ENCODE measurements around the gene HOXD8. TPM values are rescaled to one million over a fixed set of nuclear protein-coding genes. Genes with fewer than 3 reads are reported as not detected.

HOXD8 gene
- total RNA-seq, 1 experiment from 2014 or later, result 0.39 TPM

DNA sequence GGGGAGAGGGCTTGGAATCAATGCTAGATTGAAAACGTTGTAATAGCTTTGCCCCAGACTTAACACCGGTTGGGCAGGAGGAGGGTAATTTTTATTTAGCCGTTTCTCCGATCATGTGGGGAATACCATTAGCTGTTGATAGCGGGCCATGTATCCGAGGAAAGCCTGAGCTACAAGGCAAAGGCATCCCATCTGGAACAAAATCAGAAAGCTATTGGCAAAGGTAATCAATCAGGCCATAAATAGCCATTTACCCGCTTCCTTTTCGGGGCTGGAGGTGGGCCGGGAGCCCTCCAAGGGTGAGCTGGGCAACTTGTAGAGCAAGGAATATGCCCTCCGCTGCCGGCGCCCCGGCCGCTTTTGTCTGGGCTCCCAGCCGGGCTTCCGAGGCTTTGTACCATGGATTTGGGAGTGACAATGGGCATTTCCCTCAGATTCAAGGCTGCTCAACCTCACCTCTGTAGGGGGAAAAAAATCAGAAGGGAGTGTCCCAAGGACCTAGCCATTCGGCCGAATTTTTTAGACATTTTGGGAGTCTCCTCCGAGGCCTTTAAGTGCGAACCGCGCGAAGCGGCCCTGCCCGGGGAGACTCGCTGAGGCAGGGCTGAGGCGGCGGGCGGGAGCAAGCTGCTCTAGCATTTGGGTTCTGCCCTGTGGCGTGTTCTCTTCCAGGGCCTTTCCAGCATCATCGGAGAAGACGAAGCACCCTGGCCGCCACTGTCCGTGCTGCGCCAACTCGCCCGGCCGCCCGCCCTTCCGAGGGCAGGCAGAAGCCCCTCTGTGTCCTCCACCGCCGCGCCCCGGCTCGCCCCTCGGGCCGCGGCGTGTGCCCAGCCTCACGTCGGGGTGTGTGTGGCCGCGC is 8.1 kb upstream of the HOXD8 start:
- H3K27ac ChIP-seq, result no peak overlapping the region
- H3F3A ChIP-seq (ENCODE audit: insufficient read depth, low read depth), result no peaks in the 10 kb centered on the region
- H4K20me1 ChIP-seq (ENCODE audit: insufficient read depth), result no peaks in the 10 kb centered on the region
- H3K79me2 ChIP-seq (ENCODE audit: low read depth), result no peaks in the 10 kb centered on the region
- no peaks in the 10 kb centered on the region for H3K9me3 ChIP-seq (ENCODE audit: insufficient read depth, low read depth)
- DNase-seq, result no peak
- POLR2A ChIA-PET (ENCODE audit: unreplicated experiment), result interaction anchor here (0.7 kb wide), 1 partner anchor 128 kb away, joined by 3 read pairs; no protein-coding TSS in a partner anchor
- H3K4me2 ChIP-seq, result no peak overlapping the region
- H3K9me2 ChIP-seq (ENCODE audit: insufficient read depth), result no peaks in the 10 kb centered on the region
- H3K4me3 ChIP-seq, result no peak overlapping the region
- H2AFZ ChIP-seq, result no peak overlapping the region
- no peaks in the 10 kb centered on the region for H3K4me1 ChIP-seq (replicated peaks; ENCODE audit: insufficient read depth)
- BruUV-seq (replicated peaks), result no TSS peak
- peaks cover 70% of the 10 kb centered on the region for H3K27me3 ChIP-seq (ENCODE audit: insufficient read depth, low read depth)
- intact Hi-C loops (cut with micrococcal nuclease; ENCODE audit: unreplicated experiment), result no loop called here
- H3K36me3 ChIP-seq (ENCODE audit: low read depth), result no peaks in the 10 kb centered on the region
- TF ChIP-seq, protein P1, sequence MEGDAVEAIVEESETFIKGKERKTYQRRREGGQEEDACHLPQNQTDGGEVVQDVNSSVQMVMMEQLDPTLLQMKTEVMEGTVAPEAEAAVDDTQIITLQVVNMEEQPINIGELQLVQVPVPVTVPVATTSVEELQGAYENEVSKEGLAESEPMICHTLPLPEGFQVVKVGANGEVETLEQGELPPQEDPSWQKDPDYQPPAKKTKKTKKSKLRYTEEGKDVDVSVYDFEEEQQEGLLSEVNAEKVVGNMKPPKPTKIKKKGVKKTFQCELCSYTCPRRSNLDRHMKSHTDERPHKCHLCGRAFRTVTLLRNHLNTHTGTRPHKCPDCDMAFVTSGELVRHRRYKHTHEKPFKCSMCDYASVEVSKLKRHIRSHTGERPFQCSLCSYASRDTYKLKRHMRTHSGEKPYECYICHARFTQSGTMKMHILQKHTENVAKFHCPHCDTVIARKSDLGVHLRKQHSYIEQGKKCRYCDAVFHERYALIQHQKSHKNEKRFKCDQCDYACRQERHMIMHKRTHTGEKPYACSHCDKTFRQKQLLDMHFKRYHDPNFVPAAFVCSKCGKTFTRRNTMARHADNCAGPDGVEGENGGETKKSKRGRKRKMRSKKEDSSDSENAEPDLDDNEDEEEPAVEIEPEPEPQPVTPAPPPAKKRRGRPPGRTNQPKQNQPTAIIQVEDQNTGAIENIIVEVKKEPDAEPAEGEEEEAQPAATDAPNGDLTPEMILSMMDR (conservative IDR thresholded peaks at IDR 0.05), result no peak
- no peak for TF ChIP-seq EZH2 (IDR thresholded peaks at IDR 0.05; ENCODE audit: low read depth)
- CTCF ChIA-PET, result no interaction called here

DNA sequence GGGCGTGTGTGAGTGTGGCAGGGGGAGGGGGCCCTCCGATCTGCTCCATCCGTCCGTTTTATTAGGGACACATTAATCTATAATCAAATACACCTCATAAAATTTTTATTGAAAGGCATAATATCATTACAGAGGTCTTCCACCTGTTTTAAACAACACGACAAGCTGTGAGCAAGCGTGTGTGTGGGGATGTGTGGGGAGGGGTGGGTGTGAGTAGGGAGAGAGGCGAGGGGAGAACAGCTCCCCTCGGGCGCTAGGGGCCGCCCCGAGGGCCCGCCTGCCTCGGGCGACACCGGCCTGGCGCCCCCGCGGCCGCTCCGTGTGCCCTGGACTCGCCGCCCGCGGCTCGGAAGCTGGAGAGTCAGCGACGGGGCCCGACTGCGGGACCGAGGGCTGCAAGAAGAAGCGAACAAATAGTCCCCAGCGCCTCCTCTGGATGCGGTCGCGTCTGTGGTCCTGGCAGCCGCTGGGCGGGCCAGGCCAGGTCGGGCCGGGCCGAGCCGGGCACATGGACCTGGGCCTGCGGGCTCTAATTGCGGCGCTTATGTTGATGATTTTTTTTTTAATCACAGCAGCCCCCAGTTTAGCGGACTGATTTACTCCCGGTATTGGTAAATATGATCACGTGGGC is 7.3 kb upstream of the HOXD8 start:
- H3K9me2 ChIP-seq (ENCODE audit: insufficient read depth), result no peaks in the 10 kb centered on the region
- H3K27ac ChIP-seq, result no peak overlapping the region
- no TSS peak for BruUV-seq (replicated peaks)
- ChIA-PET POLR2A (ENCODE audit: unreplicated experiment) (no interaction called here), CTCF (no interaction called here)
- no peaks in the 10 kb centered on the region for H3F3A ChIP-seq (ENCODE audit: insufficient read depth, low read depth)
- no peak overlapping the region for H3K4me2 ChIP-seq
- no peaks in the 10 kb centered on the region for H3K36me3 ChIP-seq (ENCODE audit: low read depth)
- no peak for DNase-seq
- H2AFZ ChIP-seq, result no peak overlapping the region
- TF ChIP-seq, protein P1 (conservative IDR thresholded peaks at IDR 0.05), result no peak
- no peak for TF ChIP-seq EZH2 (IDR thresholded peaks at IDR 0.05; ENCODE audit: low read depth)
- intact Hi-C loops (cut with micrococcal nuclease; ENCODE audit: unreplicated experiment), result no loop called here
- H3K4me1 ChIP-seq (replicated peaks; ENCODE audit: insufficient read depth), result no peaks in the 10 kb centered on the region
- H3K4me3 ChIP-seq, result no peak overlapping the region
- H3K27me3 ChIP-seq (ENCODE audit: insufficient read depth, low read depth), result peaks cover 67% of the 10 kb centered on the region
- no peaks in the 10 kb centered on the region for H3K9me3 ChIP-seq (ENCODE audit: insufficient read depth, low read depth)
- H3K79me2 ChIP-seq (ENCODE audit: low read depth), result no peaks in the 10 kb centered on the region
- no peaks in the 10 kb centered on the region for H4K20me1 ChIP-seq (ENCODE audit: insufficient read depth)

GRCh38 chr2:176122683-176123410 is 6.7 kb upstream of the HOXD8 start, which contains the start of gene HOXD9:
Gene HOXD9 (plus strand): TSS chr2:176122719. CDS start chr2:176122769, 50 bp downstream.
- no peak within 1 kb of the TSS for H3K27ac ChIP-seq
- H3K27me3 ChIP-seq (ENCODE audit: insufficient read depth, low read depth), result peaks cover 60% of the 10 kb centered on the region
- H2AFZ ChIP-seq, result no peak within 1 kb of the TSS
- H4K20me1 ChIP-seq (ENCODE audit: insufficient read depth), result no peaks in the 10 kb centered on the region
- H3K4me2 ChIP-seq, result no peak within 1 kb of the TSS
- BruUV-seq (replicated peaks), result no TSS peak
- no peaks in the 10 kb centered on the region for H3K9me3 ChIP-seq (ENCODE audit: insufficient read depth, low read depth)
- CTCF ChIA-PET, result no interaction called here
- TF ChIP-seq, protein P1 (conservative IDR thresholded peaks at IDR 0.05), result no peak
- TF ChIP-seq EZH2 (IDR thresholded peaks at IDR 0.05; ENCODE audit: low read depth), result no peak
- no peaks in the 10 kb centered on the region for H3K36me3 ChIP-seq (ENCODE audit: low read depth)
- intact Hi-C loops (cut with micrococcal nuclease; ENCODE audit: unreplicated experiment), result no loop called here
- H3K4me3 ChIP-seq, result no peak within 1 kb of the TSS
- no peak for DNase-seq
- POLR2A ChIA-PET (ENCODE audit: unreplicated experiment), result no interaction called here
- H3F3A ChIP-seq (ENCODE audit: insufficient read depth, low read depth), result no peaks in the 10 kb centered on the region
- H3K4me1 ChIP-seq (replicated peaks; ENCODE audit: insufficient read depth), result no peaks in the 10 kb centered on the region
- no peaks in the 10 kb centered on the region for H3K79me2 ChIP-seq (ENCODE audit: low read depth)
- no peaks in the 10 kb centered on the region for H3K9me2 ChIP-seq (ENCODE audit: insufficient read depth)
